ENCODE data around the gene PHACTR2.

DNA sequence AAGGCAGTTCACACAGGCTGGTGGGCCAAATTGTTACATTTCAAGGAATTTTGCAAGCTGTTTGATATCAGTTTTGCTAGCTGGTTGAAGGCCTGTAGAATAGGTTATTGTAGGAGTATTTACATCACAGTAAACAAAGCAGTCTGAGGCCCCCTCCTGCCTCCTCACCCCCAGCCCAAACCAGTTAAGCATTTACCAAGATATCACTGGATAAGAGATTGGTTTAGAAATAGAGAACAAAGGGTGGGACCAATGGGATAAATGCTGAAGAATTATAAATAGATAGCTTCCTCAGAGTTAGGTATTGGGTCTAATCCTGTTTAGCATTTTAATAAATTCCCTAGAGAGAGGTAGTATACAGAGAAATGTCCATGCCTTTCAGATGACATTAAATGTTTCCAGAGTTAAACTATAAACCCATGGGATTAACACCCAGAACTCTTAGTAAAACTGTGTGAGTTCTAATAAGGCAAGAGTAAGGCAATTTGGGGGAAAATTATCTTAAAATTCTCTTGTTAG is 2.3 kb upstream of the PHACTR2 start:
- TF ChIP-seq, protein P1, sequence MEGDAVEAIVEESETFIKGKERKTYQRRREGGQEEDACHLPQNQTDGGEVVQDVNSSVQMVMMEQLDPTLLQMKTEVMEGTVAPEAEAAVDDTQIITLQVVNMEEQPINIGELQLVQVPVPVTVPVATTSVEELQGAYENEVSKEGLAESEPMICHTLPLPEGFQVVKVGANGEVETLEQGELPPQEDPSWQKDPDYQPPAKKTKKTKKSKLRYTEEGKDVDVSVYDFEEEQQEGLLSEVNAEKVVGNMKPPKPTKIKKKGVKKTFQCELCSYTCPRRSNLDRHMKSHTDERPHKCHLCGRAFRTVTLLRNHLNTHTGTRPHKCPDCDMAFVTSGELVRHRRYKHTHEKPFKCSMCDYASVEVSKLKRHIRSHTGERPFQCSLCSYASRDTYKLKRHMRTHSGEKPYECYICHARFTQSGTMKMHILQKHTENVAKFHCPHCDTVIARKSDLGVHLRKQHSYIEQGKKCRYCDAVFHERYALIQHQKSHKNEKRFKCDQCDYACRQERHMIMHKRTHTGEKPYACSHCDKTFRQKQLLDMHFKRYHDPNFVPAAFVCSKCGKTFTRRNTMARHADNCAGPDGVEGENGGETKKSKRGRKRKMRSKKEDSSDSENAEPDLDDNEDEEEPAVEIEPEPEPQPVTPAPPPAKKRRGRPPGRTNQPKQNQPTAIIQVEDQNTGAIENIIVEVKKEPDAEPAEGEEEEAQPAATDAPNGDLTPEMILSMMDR (IDR thresholded peaks at IDR 0.05; ENCODE audit: insufficient read depth, low read depth, low read length), result no peak
- no peak for TF ChIP-seq EZH2 (IDR thresholded peaks at IDR 0.05; ENCODE audit: insufficient read depth, low read length)

All from astrocyte (in vitro differentiated cells and primary cell).